ENCODE results near the gene RBBP8NL.
"Not testable (repeated sequence)": the region's sequence is repeated elsewhere in the genome, so short reads cannot be mapped to it uniquely, and the experiment has no call there.

The RBBP8NL gene

GRCh38 chr20:62390317-62391164 is 36.8 kb downstream of the RBBP8NL start:
- FAIRE-seq, result no peak

- no peak for FAIRE-seq
These were observed 37.7 kb downstream of the RBBP8NL start for GRCh38 chr20:62389601-62390087.

GRCh38 chr20:62388839-62389600 is 38.3 kb downstream of the RBBP8NL start:
- FAIRE-seq, result no peak

- FAIRE-seq, result no peak
These were observed 39.3 kb downstream of the RBBP8NL start for GRCh38 chr20:62387933-62388635.

GRCh38 chr20:62387219-62387913 is 40.0 kb downstream of the RBBP8NL start:
- no peak for FAIRE-seq

- no peak for FAIRE-seq
These were observed 40.7 kb downstream of the RBBP8NL start, which contains the start of gene RPS21 for GRCh38 chr20:62386383-62387218. TSS of gene RPS21 (plus strand) at chr20:62387103. CDS start at chr20:62387339, 236 bp downstream.

GRCh38 chr20:62382306-62383198 is 44.8 kb downstream of the RBBP8NL start:
- FAIRE-seq, result no peak

GRCh38 chr20:62381842-62382241 is 45.5 kb downstream of the RBBP8NL start:
- FAIRE-seq, result no peak

- no peak for FAIRE-seq
These were observed 46.0 kb downstream of the RBBP8NL start for GRCh38 chr20:62381202-62381797.

GRCh38 chr20:62378215-62378614 is 49.1 kb downstream of the RBBP8NL start:
- no peak for FAIRE-seq

- FAIRE-seq, result no peak
These were observed 49.6 kb downstream of the RBBP8NL start for GRCh38 chr20:62377615-62378178.

GRCh38 chr20:62377064-62377461 is 50.3 kb downstream of the RBBP8NL start:
- no peak for FAIRE-seq

GRCh38 chr20:62376112-62377063 is 51.0 kb downstream of the RBBP8NL start:
- no peak for FAIRE-seq

- no peak for FAIRE-seq
These were observed 52.8 kb downstream of the RBBP8NL start for GRCh38 chr20:62374331-62375152.

GRCh38 chr20:62373631-62374179 is 53.6 kb downstream of the RBBP8NL start:
- not testable (repeated sequence) for FAIRE-seq

GRCh38 chr20:62372042-62372993 is 55.0 kb downstream of the RBBP8NL start:
- no peak for FAIRE-seq

All from A204.1 (cell line).